ENCODE results near the gene DPP9. TPM values are rescaled to one million over a fixed set of nuclear protein-coding genes. Genes with fewer than 3 reads are reported as not detected.

The DPP9 gene
- total and polyA plus RNA-seq, 4 donors, result 16.4 to 56.4 (median 40.0) TPM

DNA sequence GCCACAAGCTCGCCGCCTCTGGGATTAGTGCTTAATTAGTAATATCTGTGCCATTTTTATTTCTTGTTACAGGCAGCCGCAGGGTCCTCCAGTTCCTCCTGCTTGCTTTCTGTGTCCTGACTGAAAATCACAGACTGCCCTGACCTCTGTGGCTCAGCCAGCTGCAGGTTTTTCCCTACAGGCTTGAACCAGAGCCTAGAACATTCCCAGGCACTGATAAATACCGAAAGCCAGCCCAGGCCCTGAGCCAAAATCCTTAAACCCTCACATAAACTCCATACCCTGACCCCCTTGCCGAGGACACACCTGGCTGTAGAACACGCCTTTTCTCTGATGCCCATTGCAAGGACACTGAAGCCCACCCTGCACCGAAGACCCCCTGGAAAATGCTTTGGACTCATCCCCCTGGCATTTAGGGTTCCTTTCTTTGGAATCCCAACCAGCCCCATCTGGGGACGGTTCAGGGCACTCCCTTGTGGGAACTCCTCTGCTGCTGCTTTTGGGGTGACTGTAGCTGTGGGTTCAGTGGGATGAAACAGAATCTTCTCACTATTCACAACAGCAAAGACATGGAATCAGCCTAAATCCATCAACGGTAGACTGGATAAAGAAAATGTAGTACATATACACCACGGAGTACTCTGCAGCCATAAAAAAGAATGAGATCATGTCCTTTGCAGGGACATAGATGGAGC is 15.5 kb downstream of the DPP9 start:
- peak; percentile 16 for ATAC-seq (ENCODE audit: low FRiP score)
- peaks cover 0 to 4% of the 10 kb centered on the region in 2 donors for H3K36me3 ChIP-seq (ENCODE audit: control insufficient read depth in 1 of 2, insufficient read depth in 2 of 2, low read length in 1 of 2)
- no peak overlapping the region for H3K4me3 ChIP-seq (ENCODE audit: low read length in 2 of 2)
- WGBS, 2 donors, result 36 to 39% methylated on average over 10 of the region's 10 CpGs
- peak overlapping the region; percentile 36 to 76 for H3K27ac ChIP-seq (ENCODE audit: low read depth in 1 of 2, low read length in 2 of 2)
- intact Hi-C loops (cut with DNase I), result no loop called here
- no peaks in the 10 kb centered on the region for H3K4me1 ChIP-seq (ENCODE audit: control insufficient read depth in 1 of 2, insufficient read depth in 2 of 2, low read length in 2 of 2)
- H3K27me3 ChIP-seq (ENCODE audit: control insufficient read depth in 1 of 2, insufficient read depth in 2 of 2, low read length in 1 of 2), result no peaks in the 10 kb centered on the region
- no peak for DNase-seq
- H3K9me3 ChIP-seq (ENCODE audit: control insufficient read depth, low read length), result no peaks in the 10 kb centered on the region

DNA sequence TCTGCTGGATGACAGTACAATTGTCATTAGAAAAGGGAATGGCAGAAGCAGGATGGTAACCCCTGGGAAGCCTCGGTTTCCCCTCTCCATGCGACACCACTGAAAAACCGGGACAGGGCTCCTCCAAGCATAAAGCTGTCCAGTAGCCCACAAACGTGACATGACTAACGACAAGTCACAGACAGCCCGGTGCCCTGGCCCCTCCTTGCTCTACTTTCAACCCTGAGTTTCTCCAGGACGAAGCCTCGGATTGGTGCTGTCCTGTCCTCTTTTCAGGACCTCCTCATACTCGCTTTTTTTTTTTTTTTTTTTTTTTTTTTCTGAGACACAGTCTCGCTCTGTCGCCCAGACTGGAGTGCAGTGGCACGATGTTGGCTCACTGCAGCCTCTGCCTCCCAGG is 16.3 kb downstream of the DPP9 start:
- H3K36me3 ChIP-seq (ENCODE audit: control insufficient read depth in 1 of 2, insufficient read depth in 2 of 2, low read length in 1 of 2), result peaks cover 0 to 5% of the 10 kb centered on the region in 2 donors
- ATAC-seq (ENCODE audit: low FRiP score) (no peak), DNase-seq (no peak)
- H3K27me3 ChIP-seq (ENCODE audit: control insufficient read depth in 1 of 2, insufficient read depth in 2 of 2, low read length in 1 of 2), result no peaks in the 10 kb centered on the region
- H3K27ac ChIP-seq (ENCODE audit: low read depth in 1 of 2, low read length in 2 of 2), result peak overlapping the region in 1 of 2 donors; percentile 19
- H3K4me1 ChIP-seq (ENCODE audit: control insufficient read depth in 1 of 2, insufficient read depth in 2 of 2, low read length in 2 of 2), result no peaks in the 10 kb centered on the region
- H3K9me3 ChIP-seq (ENCODE audit: control insufficient read depth, low read length), result no peaks in the 10 kb centered on the region
- intact Hi-C loops (cut with DNase I), result no loop called here
- 67% methylated on average over 11 to 12 of the region's 12 CpGs for WGBS, 2 donors
- H3K4me3 ChIP-seq (ENCODE audit: low read length in 2 of 2), result no peak overlapping the region

DNA sequence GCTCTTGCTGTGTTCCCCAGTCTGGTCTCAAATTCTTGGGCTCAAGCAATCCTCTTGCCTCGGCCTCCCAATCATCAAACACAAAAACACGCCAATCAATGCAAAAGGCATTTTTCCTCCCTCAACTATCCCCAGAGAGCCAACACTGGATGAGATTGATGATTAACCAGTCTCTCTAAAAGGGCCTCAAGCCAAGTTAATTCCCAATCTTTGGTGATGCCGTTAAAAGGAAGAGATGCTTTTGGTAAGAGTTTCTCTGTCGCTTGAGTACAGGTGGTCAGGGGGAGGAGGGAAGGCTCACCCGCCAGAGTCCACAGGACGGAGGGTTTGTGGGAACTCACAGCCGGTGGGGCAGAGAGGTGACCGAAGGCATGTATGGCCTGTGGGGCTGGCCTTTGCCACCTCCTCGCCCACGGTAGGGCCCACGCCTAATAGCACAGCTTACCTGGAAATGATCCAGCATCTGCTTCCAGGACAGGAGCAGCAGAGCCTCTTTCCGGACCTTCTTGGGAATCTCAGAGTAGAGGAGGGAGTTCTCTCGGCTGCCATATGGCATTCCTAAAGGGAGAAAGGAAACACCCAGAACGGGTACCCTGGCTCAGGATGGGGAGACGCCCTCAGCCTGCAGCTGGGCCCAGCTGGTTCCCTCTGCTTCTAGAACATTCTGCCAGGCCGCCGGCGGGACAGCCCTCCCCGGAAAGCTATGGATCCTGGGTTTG is 18.1 kb downstream of the DPP9 start:
- intact Hi-C loops (cut with DNase I), result no loop called here
- Histone ChIP-seq H3K4me3 (ENCODE audit: low read length in 2 of 2) (no peak overlapping the region), H3K27me3 (ENCODE audit: control insufficient read depth in 1 of 2, insufficient read depth in 2 of 2, low read length in 1 of 2) (no peaks in the 10 kb centered on the region), H3K27ac (ENCODE audit: low read depth in 1 of 2, low read length in 2 of 2) (peak overlapping the region in 1 of 2 donors; percentile 20), H3K4me1 (ENCODE audit: control insufficient read depth in 1 of 2, insufficient read depth in 2 of 2, low read length in 2 of 2) (no peaks in the 10 kb centered on the region), H3K36me3 (ENCODE audit: control insufficient read depth in 1 of 2, insufficient read depth in 2 of 2, low read length in 1 of 2) (peaks cover 0 to 6% of the 10 kb centered on the region in 2 donors), H3K9me3 (ENCODE audit: control insufficient read depth, low read length) (no peaks in the 10 kb centered on the region)
- 74 to 83% methylated on average over 19 of the region's 19 CpGs for WGBS, 2 donors
- DNase-seq, result no peak
- ATAC-seq (ENCODE audit: low FRiP score), result no peak

DNA sequence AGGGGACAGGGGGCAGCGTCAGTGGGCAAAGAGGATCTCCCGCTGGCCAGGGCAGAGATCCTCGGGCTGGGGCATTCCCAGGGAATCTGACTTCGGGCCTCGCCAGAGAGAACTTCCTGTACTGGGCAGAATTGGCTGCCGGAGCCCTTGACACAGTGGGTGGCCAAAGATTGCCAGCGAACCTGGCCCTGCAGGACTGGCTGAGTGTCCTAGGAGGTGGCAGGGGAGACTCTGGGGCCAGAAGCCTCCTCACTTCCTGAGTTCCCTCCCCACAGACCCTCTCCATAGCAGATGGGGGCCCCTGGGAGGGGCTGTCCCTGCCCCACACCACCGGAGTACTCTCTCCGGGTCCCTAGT is 19.3 kb downstream of the DPP9 start:
- Histone ChIP-seq H3K4me1 (ENCODE audit: control insufficient read depth in 1 of 2, insufficient read depth in 2 of 2, low read length in 2 of 2) (no peaks in the 10 kb centered on the region), H3K4me3 (ENCODE audit: low read length in 2 of 2) (no peak overlapping the region), H3K27me3 (ENCODE audit: control insufficient read depth in 1 of 2, insufficient read depth in 2 of 2, low read length in 1 of 2) (no peaks in the 10 kb centered on the region), H3K27ac (ENCODE audit: low read depth in 1 of 2, low read length in 2 of 2) (no peak overlapping the region), H3K9me3 (ENCODE audit: control insufficient read depth, low read length) (no peaks in the 10 kb centered on the region), H3K36me3 (ENCODE audit: control insufficient read depth in 1 of 2, insufficient read depth in 2 of 2, low read length in 1 of 2) (peaks cover 0 to 6% of the 10 kb centered on the region in 2 donors)
- WGBS, 2 donors, result 82 to 87% methylated on average over 9 of the region's 9 CpGs
- DNase-seq (no peak), ATAC-seq (ENCODE audit: low FRiP score) (no peak)
- intact Hi-C loops (cut with DNase I), result no loop called here

DNA sequence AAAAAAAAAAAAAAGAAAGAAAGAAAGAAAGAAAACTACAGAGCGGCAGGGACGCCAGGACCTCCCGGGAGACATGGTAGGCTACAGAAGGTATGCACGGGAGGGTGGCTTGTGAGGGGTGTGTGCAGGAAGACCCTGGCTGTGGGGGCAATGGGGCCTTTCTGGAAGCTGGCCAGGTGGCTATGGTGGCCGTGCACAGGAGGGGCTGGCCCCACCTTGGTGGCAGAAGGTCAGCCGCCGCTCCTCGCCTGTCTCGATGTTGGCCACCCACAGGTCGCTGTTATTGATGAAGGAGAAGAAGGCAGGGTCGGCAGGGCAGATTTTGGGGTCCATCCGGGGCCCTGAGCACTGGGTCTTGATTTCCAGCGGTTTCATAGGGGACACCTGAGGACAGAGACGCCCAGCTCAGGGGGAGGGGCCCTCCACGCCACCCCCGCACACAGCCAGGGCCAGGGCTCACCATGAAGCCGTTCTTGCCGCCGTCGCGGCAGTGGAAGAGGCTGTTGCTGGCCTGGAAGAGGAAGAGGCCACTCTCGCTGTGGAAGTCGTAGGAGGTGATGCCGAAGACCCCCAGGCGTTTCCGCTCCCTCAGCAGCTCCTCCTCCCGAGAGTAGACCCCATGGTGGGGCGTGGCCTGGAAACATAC is 19.8 kb downstream of the DPP9 start:
- no peak overlapping the region for H3K27ac ChIP-seq (ENCODE audit: low read depth in 1 of 2, low read length in 2 of 2)
- intact Hi-C loops (cut with DNase I), result no loop called here
- ATAC-seq (ENCODE audit: low FRiP score) (peak; percentile 13), DNase-seq (no peak)
- no peak overlapping the region for H3K4me3 ChIP-seq (ENCODE audit: low read length in 2 of 2)
- H3K9me3 ChIP-seq (ENCODE audit: control insufficient read depth, low read length), result no peaks in the 10 kb centered on the region
- 91 to 93% methylated on average over 28 of the region's 28 CpGs for WGBS, 2 donors
- H3K27me3 ChIP-seq (ENCODE audit: control insufficient read depth in 1 of 2, insufficient read depth in 2 of 2, low read length in 1 of 2), result no peaks in the 10 kb centered on the region
- H3K4me1 ChIP-seq (ENCODE audit: control insufficient read depth in 1 of 2, insufficient read depth in 2 of 2, low read length in 2 of 2), result no peaks in the 10 kb centered on the region
- H3K36me3 ChIP-seq (ENCODE audit: control insufficient read depth in 1 of 2, insufficient read depth in 2 of 2, low read length in 1 of 2), result peaks cover 0 to 6% of the 10 kb centered on the region in 2 donors

DNA sequence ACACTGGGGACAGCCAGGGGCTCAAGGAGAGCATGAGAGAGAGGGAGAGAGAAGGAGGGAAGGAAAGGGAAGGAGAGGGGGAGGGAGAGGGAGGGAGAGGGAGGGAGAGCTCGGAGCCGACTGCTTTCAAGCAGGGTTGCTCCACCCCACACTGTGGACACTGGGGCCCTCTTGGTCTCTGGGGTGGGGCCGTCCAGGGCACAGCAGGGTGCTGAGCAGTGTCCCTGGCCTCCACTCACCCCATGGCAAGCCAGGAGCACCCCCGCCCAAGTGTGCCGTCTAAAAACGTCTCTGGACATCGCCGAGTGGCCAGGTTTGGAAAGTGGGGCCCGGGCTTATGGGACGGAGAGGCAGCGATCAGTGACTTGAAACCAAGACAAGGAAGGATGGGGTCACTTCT is 20.9 kb downstream of the DPP9 start:
- peaks cover 0 to 6% of the 10 kb centered on the region in 2 donors for H3K36me3 ChIP-seq (ENCODE audit: control insufficient read depth in 1 of 2, insufficient read depth in 2 of 2, low read length in 1 of 2)
- ATAC-seq (ENCODE audit: low FRiP score) (no peak), DNase-seq (no peak)
- no peak overlapping the region for H3K4me3 ChIP-seq (ENCODE audit: low read length in 2 of 2)
- H3K9me3 ChIP-seq (ENCODE audit: control insufficient read depth, low read length), result no peaks in the 10 kb centered on the region
- no peaks in the 10 kb centered on the region for H3K4me1 ChIP-seq (ENCODE audit: control insufficient read depth in 1 of 2, insufficient read depth in 2 of 2, low read length in 2 of 2)
- no peaks in the 10 kb centered on the region for H3K27me3 ChIP-seq (ENCODE audit: control insufficient read depth in 1 of 2, insufficient read depth in 2 of 2, low read length in 1 of 2)
- 91 to 94% methylated on average over 9 to 11 of the region's 11 CpGs for WGBS, 2 donors
- intact Hi-C loops (cut with DNase I), result no loop called here
- H3K27ac ChIP-seq (ENCODE audit: low read depth in 1 of 2, low read length in 2 of 2), result no peak overlapping the region

DNA sequence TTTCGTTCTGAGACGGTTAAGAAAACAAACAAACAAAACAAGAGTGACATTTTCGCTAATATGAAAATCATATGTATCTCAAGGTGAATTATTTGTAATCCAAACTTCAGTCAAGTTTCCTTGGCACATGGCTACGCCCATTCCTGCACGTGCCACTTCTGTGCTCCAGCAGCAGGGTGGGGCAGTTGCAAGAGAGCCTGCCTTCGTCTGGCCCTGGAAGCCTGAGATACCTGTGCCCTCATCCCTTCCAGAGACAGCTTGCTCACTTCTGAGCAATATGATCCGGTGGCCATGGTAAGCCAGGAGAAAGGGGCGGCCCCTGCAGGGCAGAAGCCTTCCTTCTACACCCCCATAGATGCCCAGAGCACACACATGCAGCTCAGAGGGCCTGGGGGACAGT is 22.1 kb downstream of the DPP9 start:
- WGBS, 2 donors, result 85 to 87% methylated on average over 8 of the region's 8 CpGs
- DNase-seq, result no peak
- Histone ChIP-seq H3K4me3 (ENCODE audit: low read length in 2 of 2) (no peak overlapping the region), H3K27ac (ENCODE audit: low read depth in 1 of 2, low read length in 2 of 2) (no peak overlapping the region), H3K9me3 (ENCODE audit: control insufficient read depth, low read length) (no peaks in the 10 kb centered on the region), H3K4me1 (ENCODE audit: control insufficient read depth in 1 of 2, insufficient read depth in 2 of 2, low read length in 2 of 2) (no peaks in the 10 kb centered on the region), H3K36me3 (ENCODE audit: control insufficient read depth in 1 of 2, insufficient read depth in 2 of 2, low read length in 1 of 2) (peaks cover 0 to 6% of the 10 kb centered on the region in 2 donors), H3K27me3 (ENCODE audit: control insufficient read depth in 1 of 2, insufficient read depth in 2 of 2, low read length in 1 of 2) (no peaks in the 10 kb centered on the region)
- ATAC-seq (ENCODE audit: low FRiP score), result no peak
- intact Hi-C loops (cut with DNase I), result no loop called here

DNA sequence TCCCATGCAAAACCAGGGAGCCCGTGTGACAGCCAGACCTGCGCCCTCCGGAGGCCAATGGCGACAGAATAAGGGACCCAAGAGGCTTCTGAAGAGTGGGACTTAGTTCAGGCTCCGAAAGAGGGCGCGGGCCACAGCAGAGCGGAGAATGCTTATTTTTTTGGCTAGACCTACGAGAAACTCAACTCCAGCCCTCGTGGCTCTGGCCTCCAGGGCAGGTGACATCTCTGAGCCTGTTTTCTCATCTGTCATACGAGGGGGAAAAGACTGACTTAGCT is 23.0 kb downstream of the DPP9 start:
- Histone ChIP-seq H3K4me3 (ENCODE audit: low read length in 2 of 2) (no peak overlapping the region), H3K36me3 (ENCODE audit: control insufficient read depth in 1 of 2, insufficient read depth in 2 of 2, low read length in 1 of 2) (peaks cover 0 to 5% of the 10 kb centered on the region in 2 donors), H3K27ac (ENCODE audit: low read depth in 1 of 2, low read length in 2 of 2) (no peak overlapping the region), H3K4me1 (ENCODE audit: control insufficient read depth in 1 of 2, insufficient read depth in 2 of 2, low read length in 2 of 2) (no peaks in the 10 kb centered on the region), H3K27me3 (ENCODE audit: control insufficient read depth in 1 of 2, insufficient read depth in 2 of 2, low read length in 1 of 2) (no peaks in the 10 kb centered on the region), H3K9me3 (ENCODE audit: control insufficient read depth, low read length) (no peaks in the 10 kb centered on the region)
- intact Hi-C loops (cut with DNase I), result no loop called here
- 85 to 87% methylated on average over 11 of the region's 11 CpGs for WGBS, 2 donors
- ATAC-seq (ENCODE audit: low FRiP score), result no peak
- no peak for DNase-seq
